Activated T-cell treated with anti-CD3 and anti-CD28 coated beads for 1 hour (primary cell): Measurements from ENCODE around the gene TCF23.

Experiments used
- DNase-seq: peaks from one replicate; pipeline ENCODE4 v3.0.0-alpha.2; 2020; ENCODE audit warnings: low read depth

Gene TCF23

GRCh38 chr2:27128668-27129571 lies 19.9 kb upstream of the TCF23 start:
- DNase-seq = no peak

GRCh38 chr2:27130396-27130795 lies 18.4 kb upstream of the TCF23 start:
- DNase-seq = no peak

DNA sequence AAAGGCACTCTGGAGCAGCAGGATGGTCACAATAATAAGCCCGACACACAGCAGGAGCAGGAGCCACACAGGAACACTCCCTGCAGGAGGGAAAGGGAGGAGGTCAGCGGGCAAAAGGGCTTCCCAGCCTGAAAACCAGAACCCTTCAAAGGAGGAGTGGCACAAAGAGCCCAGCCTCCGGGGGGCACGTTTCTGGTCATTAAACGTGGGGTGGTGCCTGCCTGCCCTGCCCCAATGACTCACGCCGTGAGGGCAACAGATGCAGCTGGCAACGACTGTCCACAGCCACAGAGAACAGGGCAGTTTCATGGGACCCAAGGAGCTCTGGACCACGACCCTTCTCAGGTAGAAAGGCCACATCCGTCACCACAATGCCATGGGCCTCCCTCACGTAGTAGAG lies 17.4 kb upstream of the TCF23 start:
- no peak for DNase-seq

GRCh38 chr2:27133195-27133875 lies 15.5 kb upstream of the TCF23 start:
- no peak for DNase-seq

GRCh38 chr2:27133905-27134780 lies 14.7 kb upstream of the TCF23 start, which contains the start of gene PREB:
Gene PREB, minus strand, starts transcription at chr2:27134636. Its CDS starts 215 bp downstream, at chr2:27134421.
- DNase-seq = peak; percentile 97

- DNase-seq = no peak
Observed at GRCh38 chr2:27134781-27135477, 13.9 kb upstream of the TCF23 start.

DNA sequence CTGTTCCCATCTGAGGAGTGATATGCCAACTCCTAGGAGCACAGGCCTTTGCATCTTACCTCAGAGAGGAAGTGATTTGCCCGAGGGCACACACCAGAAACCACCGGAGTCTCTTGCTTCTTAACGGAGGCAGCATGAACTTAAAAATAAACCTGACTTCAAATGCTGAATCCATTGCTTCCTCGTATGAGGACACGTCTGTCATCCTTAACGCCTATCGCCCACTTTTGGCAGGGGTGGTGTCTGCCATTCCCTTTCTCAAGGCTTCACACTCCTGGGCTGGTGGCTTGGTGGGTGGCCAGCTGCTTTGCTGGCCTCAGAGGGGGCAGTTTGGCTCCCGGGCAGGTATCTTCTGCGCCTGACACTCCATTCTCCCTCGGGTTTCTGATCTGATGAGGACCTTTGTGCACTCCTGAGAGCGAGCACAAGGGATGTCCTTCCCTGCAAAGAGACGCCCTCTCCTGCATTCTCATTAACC lies 13.3 kb upstream of the TCF23 start:
- no peak for DNase-seq

- no peak for DNase-seq
Observed at GRCh38 chr2:27136751-27137150, 12.1 kb upstream of the TCF23 start.

- no peak for DNase-seq
Observed at GRCh38 chr2:27137322-27137935, 11.4 kb upstream of the TCF23 start.

- DNase-seq = no peak
Observed at GRCh38 chr2:27138111-27138510, 10.7 kb upstream of the TCF23 start.

GRCh38 chr2:27139310-27139709 lies 9.5 kb upstream of the TCF23 start, which contains the start of gene PRR30:
Gene PRR30, minus strand, starts transcription at chr2:27139410. Its CDS starts 1,081 bp downstream, at chr2:27138329.
- no peak for DNase-seq

- DNase-seq = no peak
Observed at GRCh38 chr2:27143285-27143684, 5.5 kb upstream of the TCF23 start.

DNA sequence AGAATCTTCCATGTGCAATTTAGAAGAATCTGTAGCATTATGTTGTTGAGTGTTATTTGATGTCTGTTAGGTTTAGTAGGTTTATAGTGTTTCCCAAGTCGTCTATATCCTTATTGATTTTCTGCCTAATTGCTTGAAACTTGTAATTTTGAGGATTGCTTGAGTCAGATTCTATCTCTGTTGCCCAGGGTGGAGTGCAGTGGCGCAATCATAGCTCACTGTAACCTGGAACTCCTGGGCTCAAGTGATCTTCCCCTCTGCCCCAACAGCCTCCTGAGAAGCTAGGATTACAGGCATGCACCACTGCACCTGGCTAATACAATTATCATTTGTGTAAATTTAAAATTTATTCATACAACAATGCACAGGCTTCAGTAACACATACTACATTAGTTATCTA lies 3.1 kb upstream of the TCF23 start:
- no peak for DNase-seq

DNA sequence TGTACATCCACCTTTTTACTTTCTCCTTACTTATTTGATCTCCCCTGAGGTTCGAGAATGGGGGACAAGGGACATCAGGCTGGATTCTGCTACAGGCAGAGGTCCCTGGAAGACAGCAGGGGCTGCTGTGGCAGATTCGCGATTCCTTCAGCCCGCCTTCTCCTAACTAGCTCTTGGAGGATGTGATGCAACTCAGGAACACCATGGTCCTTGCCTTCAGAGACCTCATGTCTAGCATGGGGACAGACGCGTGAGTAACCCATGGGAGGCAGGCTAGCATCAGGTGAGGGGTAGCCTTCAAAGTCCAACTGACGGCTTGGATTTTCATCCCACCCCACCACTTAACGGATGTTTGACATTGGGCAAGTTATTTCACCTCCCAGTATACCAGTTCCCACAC lies 869 bp upstream of the TCF23 start:
- no peak for DNase-seq

- no peak for DNase-seq
Observed at GRCh38 chr2:27149570-27150405, 984 bp downstream of the TCF23 start.

- no peak for DNase-seq
Observed at GRCh38 chr2:27150639-27151230, 1.9 kb downstream of the TCF23 start.

GRCh38 chr2:27152102-27152795 lies 3.4 kb downstream of the TCF23 start:
- DNase-seq = no peak

DNA sequence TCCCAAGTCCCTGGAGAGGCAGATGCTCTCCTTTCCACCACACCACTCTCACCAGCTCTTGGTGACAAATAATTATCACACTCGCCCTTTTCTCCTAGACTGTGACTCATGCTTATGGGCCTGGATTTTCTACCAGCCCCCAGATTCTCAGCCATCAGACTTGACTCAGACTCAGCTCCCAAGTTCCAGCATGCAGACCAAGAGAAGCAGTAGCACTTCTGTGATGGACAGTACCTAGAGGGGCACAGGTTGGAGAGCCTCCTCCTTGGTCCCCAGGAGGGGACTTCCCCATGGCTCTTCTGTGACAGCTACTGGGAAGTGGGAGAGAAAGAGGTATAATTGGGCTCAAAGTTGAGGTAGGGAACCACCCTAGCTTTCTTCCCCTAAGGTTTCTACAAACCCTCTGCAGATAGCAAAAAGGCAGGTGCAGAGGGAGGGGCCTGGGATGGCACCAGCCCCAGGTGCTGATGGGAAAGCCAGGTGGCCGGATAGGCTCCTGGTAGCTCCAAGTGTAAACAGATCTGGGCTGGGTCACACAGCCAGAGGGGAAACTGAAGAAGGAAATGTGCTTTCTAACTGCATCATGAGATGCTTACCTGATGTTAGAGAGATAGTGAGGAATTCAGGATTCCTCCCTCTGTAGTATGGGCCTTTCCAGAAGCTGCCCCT lies 4.1 kb downstream of the TCF23 start:
- no peak for DNase-seq
